Activated naive CD8-positive, alpha-beta T cell treated with anti-CD3 and anti-CD28 coated beads for 36 hours (primary cell): ENCODE results near the gene DCAF6. TPM values are rescaled to one million over a fixed set of nuclear protein-coding genes. Genes with fewer than 3 reads are reported as not detected.
"Not testable (repeated sequence)": the region's sequence is repeated elsewhere in the genome, so short reads cannot be mapped to it uniquely, and the experiment has no call there.

Experiments
- DNase-seq: peaks from one replicate; pipeline ENCODE4 v3.0.0; 2021
- H3K27ac Mint-ChIP-seq: one replicate; pipeline ENCODE4 v1.8.0; 2022; ENCODE audit warnings: mild to moderate bottlenecking, moderate library complexity, mixed read lengths
- H3K27me3 Mint-ChIP-seq: one replicate; pipeline ENCODE4 v1.8.0; 2022; ENCODE audit warnings: mild to moderate bottlenecking, mixed read lengths
- H3K36me3 Mint-ChIP-seq: one replicate; pipeline ENCODE4 v1.8.0; 2021; ENCODE audit warnings: mild to moderate bottlenecking, mixed read lengths
- H3K4me1 Mint-ChIP-seq: one replicate; pipeline ENCODE4 v1.8.0; 2021; ENCODE audit warnings: mixed read lengths
- H3K4me3 Mint-ChIP-seq: one replicate; pipeline ENCODE4 v1.8.0; 2022; ENCODE audit warnings: mild to moderate bottlenecking, moderate library complexity, mixed read lengths
- H3K9me3 Mint-ChIP-seq: one replicate; pipeline ENCODE4 v1.8.0; 2022; ENCODE audit warnings: mixed read lengths
- total RNA-seq, 2 experiments: library from RNA; stranded (reverse); gene quantifications; one replicate each; pipeline ENCODE4 v1.2.3, GENCODE V29; 2021

DCAF6 gene
- total RNA-seq, 2 experiments from 2014 or later, result 23.3 to 24.3 TPM

GRCh38 chr1:168005529-168005928, 69.0 kb downstream of the DCAF6 start:
- Mint-ChIP-seq H3K4me1 (no peaks in the 10 kb centered on the region), H3K4me3 (no peak overlapping the region), H3K9me3 (no peaks in the 10 kb centered on the region), H3K27ac (no peak overlapping the region), H3K36me3 (peaks cover 23% of the 10 kb centered on the region), H3K27me3 (no peaks in the 10 kb centered on the region)
- DNase-seq, result no peak

- no peak for DNase-seq
- Mint-ChIP-seq H3K4me3 (no peak overlapping the region), H3K27me3 (no peaks in the 10 kb centered on the region), H3K27ac (no peak overlapping the region), H3K9me3 (no peaks in the 10 kb centered on the region), H3K36me3 (peaks cover 23% of the 10 kb centered on the region), H3K4me1 (no peaks in the 10 kb centered on the region)
Measured at GRCh38 chr1:168007691-168008090, 71.2 kb downstream of the DCAF6 start.

- H3K9me3 Mint-ChIP-seq, result no peaks in the 10 kb centered on the region
- no peak overlapping the region for H3K27ac Mint-ChIP-seq
- no peaks in the 10 kb centered on the region for H3K27me3 Mint-ChIP-seq
- no peak for DNase-seq
- H3K36me3 Mint-ChIP-seq, result peaks cover 20% of the 10 kb centered on the region
- H3K4me3 Mint-ChIP-seq, result no peak overlapping the region
- no peaks in the 10 kb centered on the region for H3K4me1 Mint-ChIP-seq
Measured at GRCh38 chr1:168008595-168008994, 72.1 kb downstream of the DCAF6 start.

- H3K36me3 Mint-ChIP-seq, result peaks cover 24% of the 10 kb centered on the region
- H3K9me3 Mint-ChIP-seq, result no peaks in the 10 kb centered on the region
Measured at GRCh38 chr1:168009322-168009721, 72.8 kb downstream of the DCAF6 start.

GRCh38 chr1:168019407-168019806, 82.9 kb downstream of the DCAF6 start:
- DNase-seq, result no peak
- Mint-ChIP-seq H3K9me3 (no peaks in the 10 kb centered on the region), H3K27me3 (no peaks in the 10 kb centered on the region), H3K36me3 (peaks cover 6% of the 10 kb centered on the region), H3K4me3 (no peak overlapping the region), H3K27ac (no peak overlapping the region), H3K4me1 (no peaks in the 10 kb centered on the region)

More at GRCh38 chr1:168009322-168009721, 72.8 kb downstream of the DCAF6 start:
- no peak for DNase-seq
- Mint-ChIP-seq H3K27ac (no peak overlapping the region), H3K4me1 (no peaks in the 10 kb centered on the region), H3K27me3 (no peaks in the 10 kb centered on the region), H3K4me3 (no peak overlapping the region)

GRCh38 chr1:168031198-168031597, 94.7 kb downstream of the DCAF6 start:
- Mint-ChIP-seq H3K36me3 (peaks cover 1% of the 10 kb centered on the region), H3K4me3 (no peak overlapping the region), H3K27me3 (no peaks in the 10 kb centered on the region), H3K9me3 (no peaks in the 10 kb centered on the region), H3K4me1 (no peaks in the 10 kb centered on the region), H3K27ac (no peak overlapping the region)
- no peak for DNase-seq

- Mint-ChIP-seq H3K27ac (no peak overlapping the region), H3K27me3 (no peaks in the 10 kb centered on the region), H3K36me3 (peaks cover 1% of the 10 kb centered on the region), H3K4me1 (no peaks in the 10 kb centered on the region), H3K9me3 (no peaks in the 10 kb centered on the region), H3K4me3 (no peak overlapping the region)
- no peak for DNase-seq
Measured at GRCh38 chr1:168031627-168032026, 95.1 kb downstream of the DCAF6 start.

GRCh38 chr1:168032029-168032428, 95.5 kb downstream of the DCAF6 start:
- DNase-seq, result no peak
- Mint-ChIP-seq H3K27me3 (no peaks in the 10 kb centered on the region), H3K4me3 (no peak overlapping the region), H3K27ac (no peak overlapping the region), H3K9me3 (no peaks in the 10 kb centered on the region), H3K4me1 (no peaks in the 10 kb centered on the region), H3K36me3 (peaks cover 1% of the 10 kb centered on the region)

- H3K27ac Mint-ChIP-seq, result no peak overlapping the region
- no peaks in the 10 kb centered on the region for H3K4me1 Mint-ChIP-seq
- no peak for DNase-seq
- no peaks in the 10 kb centered on the region for H3K9me3 Mint-ChIP-seq
- no peak overlapping the region for H3K4me3 Mint-ChIP-seq
- H3K27me3 Mint-ChIP-seq, result no peaks in the 10 kb centered on the region
- H3K36me3 Mint-ChIP-seq, result peaks cover 4% of the 10 kb centered on the region
Measured at GRCh38 chr1:168035345-168035744, 98.9 kb downstream of the DCAF6 start.

- H3K27me3 Mint-ChIP-seq, result no peaks in the 10 kb centered on the region
Measured at GRCh38 chr1:168042362-168042761, 105.9 kb downstream of the DCAF6 start.

GRCh38 chr1:168045311-168045710, 108.8 kb downstream of the DCAF6 start:
- H3K4me1 Mint-ChIP-seq, result no peaks in the 10 kb centered on the region
- H3K27ac Mint-ChIP-seq, result no peak overlapping the region
- no peaks in the 10 kb centered on the region for H3K27me3 Mint-ChIP-seq
- no peak for DNase-seq
- no peak overlapping the region for H3K4me3 Mint-ChIP-seq
- no peaks in the 10 kb centered on the region for H3K9me3 Mint-ChIP-seq
- H3K36me3 Mint-ChIP-seq, result peaks cover 12% of the 10 kb centered on the region

More at GRCh38 chr1:168042362-168042761, 105.9 kb downstream of the DCAF6 start:
- Mint-ChIP-seq H3K9me3 (no peaks in the 10 kb centered on the region), H3K27ac (no peak overlapping the region), H3K36me3 (peaks cover 12% of the 10 kb centered on the region), H3K4me1 (no peaks in the 10 kb centered on the region), H3K4me3 (no peak overlapping the region)
- DNase-seq, result no peak

GRCh38 chr1:168050307-168050706, 113.8 kb downstream of the DCAF6 start:
- DNase-seq, result no peak
- H3K27ac Mint-ChIP-seq, result no peak overlapping the region

GRCh38 chr1:168050880-168051279, 114.4 kb downstream of the DCAF6 start:
- no peak for DNase-seq
- H3K4me3 Mint-ChIP-seq, result no peak overlapping the region
- H3K27me3 Mint-ChIP-seq, result no peaks in the 10 kb centered on the region
- H3K9me3 Mint-ChIP-seq, result no peaks in the 10 kb centered on the region
- peaks cover 3% of the 10 kb centered on the region for H3K4me1 Mint-ChIP-seq
- H3K27ac Mint-ChIP-seq, result no peak overlapping the region
- H3K36me3 Mint-ChIP-seq, result peaks cover 12% of the 10 kb centered on the region

More at GRCh38 chr1:168050307-168050706, 113.8 kb downstream of the DCAF6 start:
- H3K9me3 Mint-ChIP-seq, result no peaks in the 10 kb centered on the region
- peaks cover 9% of the 10 kb centered on the region for H3K36me3 Mint-ChIP-seq
- peaks cover 3% of the 10 kb centered on the region for H3K4me1 Mint-ChIP-seq
- no peaks in the 10 kb centered on the region for H3K27me3 Mint-ChIP-seq
- H3K4me3 Mint-ChIP-seq, result no peak overlapping the region

GRCh38 chr1:168053681-168054080, 117.2 kb downstream of the DCAF6 start:
- no peak for DNase-seq
- H3K4me3 Mint-ChIP-seq, result no peak overlapping the region
- peaks cover 10% of the 10 kb centered on the region for H3K36me3 Mint-ChIP-seq
- no peaks in the 10 kb centered on the region for H3K27me3 Mint-ChIP-seq
- peaks cover 3% of the 10 kb centered on the region for H3K4me1 Mint-ChIP-seq
- no peaks in the 10 kb centered on the region for H3K9me3 Mint-ChIP-seq
- no peak overlapping the region for H3K27ac Mint-ChIP-seq

- peaks cover 3% of the 10 kb centered on the region for H3K4me1 Mint-ChIP-seq
- H3K4me3 Mint-ChIP-seq, result no peak overlapping the region
- H3K36me3 Mint-ChIP-seq, result peaks cover 10% of the 10 kb centered on the region
- H3K27ac Mint-ChIP-seq, result no peak overlapping the region
- DNase-seq, result no peak
- H3K27me3 Mint-ChIP-seq, result no peaks in the 10 kb centered on the region
- H3K9me3 Mint-ChIP-seq, result no peaks in the 10 kb centered on the region
Measured at GRCh38 chr1:168054117-168054516, 117.6 kb downstream of the DCAF6 start.

GRCh38 chr1:168056152-168056551, 119.7 kb downstream of the DCAF6 start:
- not testable (repeated sequence) for H3K9me3 Mint-ChIP-seq, H3K36me3 Mint-ChIP-seq, DNase-seq, H3K4me1 Mint-ChIP-seq, H3K27me3 Mint-ChIP-seq, H3K4me3 Mint-ChIP-seq, H3K27ac Mint-ChIP-seq

- DNase-seq, result no peak
- Mint-ChIP-seq H3K36me3 (peaks cover 4% of the 10 kb centered on the region), H3K27ac (no peak overlapping the region), H3K27me3 (no peaks in the 10 kb centered on the region), H3K4me1 (peaks cover 3% of the 10 kb centered on the region), H3K4me3 (no peak overlapping the region), H3K9me3 (no peaks in the 10 kb centered on the region)
Measured at GRCh38 chr1:168057355-168057754, 120.9 kb downstream of the DCAF6 start.
